Adipose tissue (tissue), 3 donors: ENCODE results near the gene RNASE4. TPM values are rescaled to one million over a fixed set of nuclear protein-coding genes. Genes with fewer than 3 reads are reported as not detected.
"Not testable (repeated sequence)": the region's sequence is repeated elsewhere in the genome, so short reads cannot be mapped to it uniquely, and the experiment has no call there.

Experiments used
- H3K27ac ChIP-seq: one replicate; pipeline ENCODE4 v1.5.1; 2013; ENCODE audit warnings: low read depth, low read length
- WGBS, 3 donors: extraction: QIAGEN DNeasy Blood & Tissue Kit; methylation state at CpG; one replicate each; pipeline ENCODE4 v1.1.7; 2013; 5-methylcytosine and 5-hydroxymethylcytosine counted together
- polyA plus RNA-seq, 3 donors: library from polyadenylated mRNA; stranded (reverse); fragments of 200-250 nt; gene quantifications; one replicate each; pipeline ENCODE4 v1.2.3, GENCODE V29; 2013
- donor health status: healthy with polysubstance abuse.
- donor health status: Bipolar disorder and iron deficiency.
- donor health status: healthy.

The RNASE4 gene
- 100 to 1,000 TPM in 1 of 3 donors, 10 to 100 TPM in 2; 19.6 to 117 (median 78.8) TPM for polyA plus RNA-seq

GRCh38 chr14:20683891-20684661, at the start of gene RNASE4:
Gene RNASE4, plus strand, starts transcription at chr14:20684560. Its CDS starts 14,812 bp downstream, at chr14:20699372.
- 0% methylated on average over 42 of the region's 42 CpGs for WGBS, 3 donors
- peak within 1 kb of the TSS; percentile 62 for H3K27ac ChIP-seq

- H3K27ac ChIP-seq: no peak within 1 kb of the TSS
- WGBS, 3 donors: 77 to 94% (median 80%) methylated on average over 2 of the region's 2 CpGs
These were observed 42.8 kb upstream of the RNASE4 start, which contains the start of gene OR6S1 for GRCh38 chr14:20641591-20641990. Gene OR6S1, minus strand, starts transcription at chr14:20641691. Its CDS starts 0 bp downstream, at chr14:20641691.

- H3K27ac ChIP-seq: no peak overlapping the region
- WGBS, 3 donors: 84 to 92% (median 90%) methylated on average over 7 of the region's 7 CpGs
These were observed 42.2 kb upstream of the RNASE4 start for GRCh38 chr14:20642182-20642581.

- 17 to 32% (median 22%) methylated on average over 3 of the region's 3 CpGs for WGBS, 3 donors
- not testable (repeated sequence) for H3K27ac ChIP-seq
These were observed 41.6 kb upstream of the RNASE4 start for GRCh38 chr14:20642755-20643154.

GRCh38 chr14:20644520-20644919, 39.8 kb upstream of the RNASE4 start:
- 92 to 98% (median 97%) methylated on average over 2 of the region's 2 CpGs for WGBS, 3 donors
- H3K27ac ChIP-seq: no peak overlapping the region

GRCh38 chr14:20645481-20645880, 38.9 kb upstream of the RNASE4 start:
- 86 to 90% (median 89%) methylated on average over 1 of the region's 1 CpG for WGBS, 3 donors
- H3K27ac ChIP-seq: no peak overlapping the region

GRCh38 chr14:20652996-20653975, 31.1 kb upstream of the RNASE4 start:
- 3% methylated on average over 36 to 38 of the region's 39 CpGs for WGBS, 3 donors
- H3K27ac ChIP-seq: no peak overlapping the region

- H3K27ac ChIP-seq: no peak overlapping the region
- 70 to 81% (median 76%) methylated on average over 4 of the region's 4 CpGs for WGBS, 3 donors
These were observed 28.5 kb upstream of the RNASE4 start for GRCh38 chr14:20655851-20656250.

- H3K27ac ChIP-seq: no peak overlapping the region
- WGBS, 3 donors: 63 to 78% (median 73%) methylated on average over 4 of the region's 4 CpGs
These were observed 28.1 kb upstream of the RNASE4 start for GRCh38 chr14:20656274-20656673.

- 18 to 25% (median 24%) methylated on average over 28 of the region's 28 CpGs for WGBS, 3 donors
- no peak overlapping the region for H3K27ac ChIP-seq
These were observed 26.8 kb upstream of the RNASE4 start for GRCh38 chr14:20657216-20658211.

- H3K27ac ChIP-seq: no peak overlapping the region
- WGBS, 3 donors: 51 to 72% (median 57%) methylated on average over 3 of the region's 3 CpGs
These were observed 26.1 kb upstream of the RNASE4 start for GRCh38 chr14:20658246-20658645.

GRCh38 chr14:20659336-20659735, 25.0 kb upstream of the RNASE4 start:
- no peak overlapping the region for H3K27ac ChIP-seq
- WGBS, 3 donors: 79 to 80% (median 79%) methylated on average over 6 of the region's 6 CpGs

GRCh38 chr14:20659813-20660395, 24.5 kb upstream of the RNASE4 start:
- no peak overlapping the region for H3K27ac ChIP-seq
- 45 to 54% (median 53%) methylated on average over 26 of the region's 26 CpGs for WGBS, 3 donors

GRCh38 chr14:20661197-20661596, 23.2 kb upstream of the RNASE4 start:
- no peak overlapping the region for H3K27ac ChIP-seq
- WGBS, 3 donors: 63 to 79% (median 74%) methylated on average over 2 of the region's 2 CpGs

GRCh38 chr14:20662968-20663732, 21.2 kb upstream of the RNASE4 start:
- H3K27ac ChIP-seq: no peak overlapping the region
- WGBS, 3 donors: 1 to 3% (median 2%) methylated on average over 31 of the region's 31 CpGs

GRCh38 chr14:20666400-20666961, 17.9 kb upstream of the RNASE4 start:
- WGBS, 3 donors: 73 to 82% (median 74%) methylated on average over 7 of the region's 7 CpGs
- H3K27ac ChIP-seq: not testable (repeated sequence)

GRCh38 chr14:20667957-20668356, 16.4 kb upstream of the RNASE4 start:
- H3K27ac ChIP-seq: no peak overlapping the region
- WGBS, 3 donors: 43 to 70% (median 45%) methylated on average over 2 of the region's 2 CpGs
